H9 (cell line): ENCODE results near the gene FUT4. TPM values are rescaled to one million over a fixed set of nuclear protein-coding genes. Genes with fewer than 3 reads are reported as not detected.

Experiments used
- DNase-seq: peaks from one replicate; pipeline ENCODE4 v3.0.0-alpha.2; 2017
- H2AFZ ChIP-seq: one replicate; pipeline ENCODE4 v1.6.1; 2013; ENCODE audit warnings: mild to moderate bottlenecking, low read length, control low read depth, moderate library complexity
- H2AK5ac ChIP-seq: 2 replicates; pipeline ENCODE4 v1.6.1; 2013; ENCODE audit warnings: low read length, control low read depth, mixed read lengths; ENCODE audit not compliant: insufficient read length
- H2BK120ac ChIP-seq: one replicate; pipeline ENCODE4 v1.6.1; 2013; ENCODE audit warnings: low read depth, mild to moderate bottlenecking, low read length, control low read depth, inconsistent platforms; ENCODE audit not compliant: poor library complexity, severe bottlenecking
- H2BK12ac ChIP-seq: 2 replicates; pipeline ENCODE4 v1.6.1; 2013; ENCODE audit warnings: low read length, control low read depth, mixed read lengths, low read depth; ENCODE audit not compliant: insufficient read length
- H2BK15ac ChIP-seq: 2 replicates; pipeline ENCODE4 v1.6.1; 2013; ENCODE audit warnings: low read depth, low read length, control low read depth
- H2BK20ac ChIP-seq: one replicate; pipeline ENCODE4 v1.6.1; 2013; ENCODE audit warnings: low read depth, mild to moderate bottlenecking, low read length, control low read depth, inconsistent platforms; ENCODE audit not compliant: poor library complexity, severe bottlenecking
- H2BK5ac ChIP-seq: 2 replicates; pipeline ENCODE4 v1.6.1; 2013; ENCODE audit warnings: low read length, control low read depth, mixed read lengths; ENCODE audit not compliant: insufficient read length
- H3K14ac ChIP-seq: 2 replicates; pipeline ENCODE4 v1.6.1; 2013; ENCODE audit warnings: low read length, control low read depth; ENCODE audit not compliant: insufficient read depth
- H3K18ac ChIP-seq: 2 replicates; pipeline ENCODE4 v1.6.1; 2013; ENCODE audit warnings: low read depth, mild to moderate bottlenecking, mixed read lengths, low read length, control low read depth; ENCODE audit not compliant: insufficient read length
- H3K23ac ChIP-seq: 2 replicates; pipeline ENCODE4 v1.6.1; 2013; ENCODE audit warnings: low read length, control low read depth, mixed read lengths, low read depth; ENCODE audit not compliant: insufficient read length
- H3K23me2 ChIP-seq: 2 replicates; pipeline ENCODE4 v1.6.1; 2013; ENCODE audit warnings: low read depth, mild to moderate bottlenecking, mixed read lengths, low read length, control low read depth; ENCODE audit not compliant: insufficient read length, poor library complexity, severe bottlenecking
- H3K27ac ChIP-seq: 2 replicates; pipeline ENCODE4 v1.5.1; 2013; ENCODE audit warnings: low read length, control low read depth, mixed read lengths, low read depth; ENCODE audit not compliant: insufficient read length
- H3K27me3 ChIP-seq: 2 replicates; pipeline ENCODE4 v1.6.1; 2013; ENCODE audit warnings: low read length, control low read depth, inconsistent platforms; ENCODE audit not compliant: insufficient read depth
- H3K4ac ChIP-seq: 2 replicates; pipeline ENCODE4 v1.6.1; 2013; ENCODE audit warnings: low read depth, mild to moderate bottlenecking, control low read depth, inconsistent platforms, low read length, moderate library complexity
- H3K4me1 ChIP-seq: 2 replicates; pipeline ENCODE4 v1.6.1; 2013; ENCODE audit warnings: low read length, control low read depth, inconsistent platforms; ENCODE audit not compliant: insufficient read depth
- H3K4me2 ChIP-seq: 2 replicates; pipeline ENCODE4 v1.6.1; 2013; ENCODE audit warnings: low read length, control low read depth, mixed read lengths; ENCODE audit not compliant: insufficient read length, insufficient read depth
- H3K56ac ChIP-seq: 2 replicates; pipeline ENCODE4 v1.6.1; 2013; ENCODE audit warnings: low read depth, mild to moderate bottlenecking, mixed read lengths, low read length, control low read depth; ENCODE audit not compliant: insufficient read length
- H3K79me1 ChIP-seq: 2 replicates; pipeline ENCODE4 v1.6.1; 2013; ENCODE audit warnings: low read depth, mild to moderate bottlenecking, moderate library complexity, low read length, control low read depth, inconsistent platforms; ENCODE audit not compliant: insufficient read depth, poor library complexity, severe bottlenecking
- H3K79me2 ChIP-seq: 2 replicates; pipeline ENCODE4 v1.6.1; 2013; ENCODE audit warnings: low read length, control low read depth, inconsistent platforms; ENCODE audit not compliant: insufficient read depth
- H3K9ac ChIP-seq: 2 replicates; pipeline ENCODE4 v1.6.1; 2013; ENCODE audit warnings: low read length, control low read depth, mixed read lengths; ENCODE audit not compliant: insufficient read length; ENCODE audit errors: extremely low read depth
- H3K9me3 ChIP-seq: one replicate; pipeline ENCODE4 v1.6.1; 2013; ENCODE audit warnings: low read depth, low read length, inconsistent platforms; ENCODE audit not compliant: control insufficient read depth
- H3T11ph ChIP-seq: one replicate; pipeline ENCODE4 v1.6.1; 2013; ENCODE audit warnings: mild to moderate bottlenecking, low read length, control low read depth, inconsistent platforms
- H4K20me1 ChIP-seq: one replicate; pipeline ENCODE4 v1.6.1; 2013; ENCODE audit not compliant: control insufficient read depth, insufficient read length, insufficient read depth
- H4K5ac ChIP-seq: 2 replicates; pipeline ENCODE4 v1.6.1; 2013; ENCODE audit warnings: low read depth, mild to moderate bottlenecking, mixed read lengths, low read length, control low read depth; ENCODE audit not compliant: insufficient read length
- H4K8ac ChIP-seq: replicated peaks from 2 replicates; pipeline ENCODE4 v1.6.1; 2013; ENCODE audit warnings: low read length, control low read depth, mixed read lengths, low read depth; ENCODE audit not compliant: insufficient read length
- H4K91ac ChIP-seq: 2 replicates; pipeline ENCODE4 v1.6.1; 2013; ENCODE audit warnings: low read depth, mild to moderate bottlenecking, moderate library complexity, mixed read lengths, low read length, control low read depth; ENCODE audit not compliant: insufficient read length
- H3K27ac Mint-ChIP-seq, 3 experiments: 2 replicates in 2 of 3; 3 replicates in 1 of 3; pipeline ENCODE4 v1.8.0; 2020 to 2021; ENCODE audit warnings: mixed read lengths in 3 of 3, mild to moderate bottlenecking in 1 of 3, moderate library complexity in 1 of 3
- H3K27me3 Mint-ChIP-seq: 2 replicates; pipeline ENCODE4 v1.8.0; 2021; ENCODE audit warnings: low read depth, mild to moderate bottlenecking, moderate library complexity, mixed read lengths
- H3K36me3 Mint-ChIP-seq, 3 experiments: 2 replicates in 2 of 3; 3 replicates in 1 of 3; pipeline ENCODE4 v1.8.0; 2020 to 2021; ENCODE audit warnings: low read depth in 3 of 3, mixed read lengths in 3 of 3; ENCODE audit not compliant: insufficient read depth in 1 of 3
- H3K4me1 Mint-ChIP-seq, 2 experiments: 2 replicates each; pipeline ENCODE4 v1.8.0; 2020; ENCODE audit warnings: mixed read lengths in 2 of 2
- H3K4me3 Mint-ChIP-seq, 2 experiments: 2 replicates in 1 of 2; 3 replicates in 1 of 2; pipeline ENCODE4 v1.8.0; 2020 to 2021; ENCODE audit warnings: mild to moderate bottlenecking in 2 of 2, mixed read lengths in 2 of 2, moderate library complexity in 1 of 2
- H3K9me3 Mint-ChIP-seq, 2 experiments: 2 replicates in 1 of 2; 3 replicates in 1 of 2; pipeline ENCODE4 v1.8.0; 2020; ENCODE audit warnings: mild to moderate bottlenecking in 2 of 2, mixed read lengths in 2 of 2, moderate library complexity in 1 of 2
- total RNA-seq: library from RNA; stranded (reverse); gene quantifications from 2 replicates; pipeline ENCODE4 v1.2.1, GENCODE V29; 2021
- TF ChIP-seq, protein P1 (sequence below): fragments of 200-600 bp; sonication (generic); conservative IDR thresholded peaks from 3 replicates; pipeline ENCODE4 v1.8.0; 2021; ENCODE audit warnings: antibody characterized with exemption, mild to moderate bottlenecking

Gene FUT4
- total RNA-seq, 1 experiment from 2014 or later, result 5.3 TPM

DNA sequence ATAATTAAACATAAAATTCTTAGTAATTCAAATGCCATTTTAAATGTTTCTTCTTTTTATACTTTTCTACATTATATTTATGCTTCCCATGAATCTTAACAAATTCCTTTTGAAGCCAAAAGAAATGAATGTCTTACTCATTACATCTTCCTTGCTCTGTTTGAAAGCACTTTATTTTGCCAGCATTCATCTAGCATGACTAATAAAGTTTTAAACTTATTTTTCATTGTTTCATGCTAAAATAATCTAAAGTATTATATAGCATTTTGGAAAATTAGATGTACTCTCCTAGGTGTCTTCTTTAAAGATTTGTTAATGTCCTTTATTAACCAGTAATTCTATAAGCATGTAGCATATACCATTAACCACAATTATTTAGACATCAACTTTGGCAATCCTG is 13.7 kb downstream of the FUT4 start:
- no peak overlapping the region for H4K5ac ChIP-seq
- Mint-ChIP-seq H3K4me1 (no peaks in the 10 kb centered on the region), H3K9me3 (no peaks in the 10 kb centered on the region), H3K36me3 (no peaks in the 10 kb centered on the region), H3K27ac (no peak overlapping the region), H3K27me3 (no peaks in the 10 kb centered on the region), H3K4me3 (no peak overlapping the region)
- no peak overlapping the region for H2BK5ac ChIP-seq
- H2BK12ac ChIP-seq, result no peak overlapping the region
- H2AFZ ChIP-seq, result no peak overlapping the region
- H3K4me1 ChIP-seq, result no peaks in the 10 kb centered on the region
- no peak overlapping the region for H3K4me2 ChIP-seq
- no peak overlapping the region for H3K4ac ChIP-seq
- H3K79me1 ChIP-seq, result no peaks in the 10 kb centered on the region
- H3K27me3 ChIP-seq, result no peaks in the 10 kb centered on the region
- no peaks in the 10 kb centered on the region for H3K79me2 ChIP-seq
- H3T11ph ChIP-seq, result no peak overlapping the region
- TF ChIP-seq, protein P1, sequence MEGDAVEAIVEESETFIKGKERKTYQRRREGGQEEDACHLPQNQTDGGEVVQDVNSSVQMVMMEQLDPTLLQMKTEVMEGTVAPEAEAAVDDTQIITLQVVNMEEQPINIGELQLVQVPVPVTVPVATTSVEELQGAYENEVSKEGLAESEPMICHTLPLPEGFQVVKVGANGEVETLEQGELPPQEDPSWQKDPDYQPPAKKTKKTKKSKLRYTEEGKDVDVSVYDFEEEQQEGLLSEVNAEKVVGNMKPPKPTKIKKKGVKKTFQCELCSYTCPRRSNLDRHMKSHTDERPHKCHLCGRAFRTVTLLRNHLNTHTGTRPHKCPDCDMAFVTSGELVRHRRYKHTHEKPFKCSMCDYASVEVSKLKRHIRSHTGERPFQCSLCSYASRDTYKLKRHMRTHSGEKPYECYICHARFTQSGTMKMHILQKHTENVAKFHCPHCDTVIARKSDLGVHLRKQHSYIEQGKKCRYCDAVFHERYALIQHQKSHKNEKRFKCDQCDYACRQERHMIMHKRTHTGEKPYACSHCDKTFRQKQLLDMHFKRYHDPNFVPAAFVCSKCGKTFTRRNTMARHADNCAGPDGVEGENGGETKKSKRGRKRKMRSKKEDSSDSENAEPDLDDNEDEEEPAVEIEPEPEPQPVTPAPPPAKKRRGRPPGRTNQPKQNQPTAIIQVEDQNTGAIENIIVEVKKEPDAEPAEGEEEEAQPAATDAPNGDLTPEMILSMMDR, result no peak
- no peak overlapping the region for H2BK15ac ChIP-seq
- no peak overlapping the region for H4K8ac ChIP-seq
- DNase-seq, result no peak
- H3K9ac ChIP-seq, result no peak overlapping the region
- no peak overlapping the region for H3K14ac ChIP-seq
- no peaks in the 10 kb centered on the region for H4K20me1 ChIP-seq
- no peak overlapping the region for H3K18ac ChIP-seq
- H3K56ac ChIP-seq, result no peak overlapping the region
- no peak overlapping the region for H3K27ac ChIP-seq
- no peak overlapping the region for H2BK20ac ChIP-seq
- H3K23me2 ChIP-seq, result no peaks in the 10 kb centered on the region
- H2AK5ac ChIP-seq, result no peak overlapping the region
- H3K23ac ChIP-seq, result no peak overlapping the region
- no peak overlapping the region for H4K91ac ChIP-seq
- no peaks in the 10 kb centered on the region for H3K9me3 ChIP-seq
- H2BK120ac ChIP-seq, result no peak overlapping the region
